Astrocyte (in vitro differentiated cells and primary cell): ENCODE data around the gene FYN.

Experiments
- EZH2 ChIP-seq: IDR thresholded peaks from 2 replicates; pipeline ENCODE4 v1.6.1; 2012; ENCODE audit warnings: mild to moderate bottlenecking, low read length, inconsistent platforms; ENCODE audit not compliant: insufficient read depth
- TF ChIP-seq, protein P1 (sequence below): IDR thresholded peaks from 2 replicates; pipeline ENCODE4 v1.5.1; 2011; ENCODE audit warnings: low read depth, mild to moderate bottlenecking, inconsistent platforms, low read length, moderate library complexity; ENCODE audit not compliant: insufficient read depth

DNA sequence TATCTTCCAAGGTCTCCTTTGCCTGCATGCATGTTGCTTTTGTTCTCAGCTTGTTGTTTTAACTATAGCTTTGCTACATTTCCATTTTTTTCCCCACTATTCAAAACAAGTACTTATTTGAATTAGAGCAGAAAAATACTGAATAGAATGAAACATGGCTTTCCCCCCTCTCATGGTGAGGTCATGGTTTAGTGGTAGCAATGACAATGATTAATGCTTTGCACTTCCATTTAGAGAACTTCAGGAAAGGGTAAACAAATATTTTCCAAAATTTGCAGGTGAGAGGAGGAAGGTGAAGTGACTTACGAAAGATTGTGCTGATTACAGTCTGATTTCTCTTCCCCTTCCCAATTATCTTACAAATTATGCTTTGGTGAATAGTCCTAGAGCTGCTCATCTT, 219.8 kb downstream of the FYN start:
- TF ChIP-seq, protein P1, sequence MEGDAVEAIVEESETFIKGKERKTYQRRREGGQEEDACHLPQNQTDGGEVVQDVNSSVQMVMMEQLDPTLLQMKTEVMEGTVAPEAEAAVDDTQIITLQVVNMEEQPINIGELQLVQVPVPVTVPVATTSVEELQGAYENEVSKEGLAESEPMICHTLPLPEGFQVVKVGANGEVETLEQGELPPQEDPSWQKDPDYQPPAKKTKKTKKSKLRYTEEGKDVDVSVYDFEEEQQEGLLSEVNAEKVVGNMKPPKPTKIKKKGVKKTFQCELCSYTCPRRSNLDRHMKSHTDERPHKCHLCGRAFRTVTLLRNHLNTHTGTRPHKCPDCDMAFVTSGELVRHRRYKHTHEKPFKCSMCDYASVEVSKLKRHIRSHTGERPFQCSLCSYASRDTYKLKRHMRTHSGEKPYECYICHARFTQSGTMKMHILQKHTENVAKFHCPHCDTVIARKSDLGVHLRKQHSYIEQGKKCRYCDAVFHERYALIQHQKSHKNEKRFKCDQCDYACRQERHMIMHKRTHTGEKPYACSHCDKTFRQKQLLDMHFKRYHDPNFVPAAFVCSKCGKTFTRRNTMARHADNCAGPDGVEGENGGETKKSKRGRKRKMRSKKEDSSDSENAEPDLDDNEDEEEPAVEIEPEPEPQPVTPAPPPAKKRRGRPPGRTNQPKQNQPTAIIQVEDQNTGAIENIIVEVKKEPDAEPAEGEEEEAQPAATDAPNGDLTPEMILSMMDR: no peak
- no peak for TF ChIP-seq EZH2
